Pulmonary artery endothelial cell (primary cell): ENCODE results near the gene CNKSR3. TPM values are rescaled to one million over a fixed set of nuclear protein-coding genes. Genes with fewer than 3 reads are reported as not detected.

ENCODE experiments used
- DNase-seq: peaks from one replicate; pipeline ENCODE4 v3.0.0-alpha.2; 2011; ENCODE audit warnings: low read depth, low spot score
- total RNA-seq: library from RNA; depleted of rRNA; stranded (reverse); fragments of >200 nt; gene quantifications from 2 replicates; pipeline ENCODE4 v1.2.3, GENCODE V29; 2014

CNKSR3 gene
- total RNA-seq, 1 donor from 2014 or later, result 7.3 TPM

DNA sequence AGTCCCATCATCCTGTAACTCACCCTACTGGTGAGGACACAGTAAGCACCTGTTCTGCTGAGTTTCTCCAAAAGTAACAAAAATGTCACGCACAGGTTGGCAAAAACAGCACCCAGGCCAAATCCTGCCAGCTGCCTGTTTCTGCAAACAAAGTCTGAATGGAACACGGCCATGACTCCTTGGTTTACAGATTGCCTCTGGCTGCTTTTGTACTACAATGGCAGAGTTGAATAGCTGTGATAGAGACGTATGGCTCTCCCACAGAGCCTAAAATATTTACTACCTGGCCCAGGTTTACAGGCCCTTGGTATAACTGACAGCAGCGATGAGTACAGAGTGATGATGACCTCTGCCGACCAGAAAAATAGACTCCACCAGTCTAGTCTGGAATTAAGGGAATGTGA lies 52.6 kb downstream of the CNKSR3 start:
- no peak for DNase-seq

DNA sequence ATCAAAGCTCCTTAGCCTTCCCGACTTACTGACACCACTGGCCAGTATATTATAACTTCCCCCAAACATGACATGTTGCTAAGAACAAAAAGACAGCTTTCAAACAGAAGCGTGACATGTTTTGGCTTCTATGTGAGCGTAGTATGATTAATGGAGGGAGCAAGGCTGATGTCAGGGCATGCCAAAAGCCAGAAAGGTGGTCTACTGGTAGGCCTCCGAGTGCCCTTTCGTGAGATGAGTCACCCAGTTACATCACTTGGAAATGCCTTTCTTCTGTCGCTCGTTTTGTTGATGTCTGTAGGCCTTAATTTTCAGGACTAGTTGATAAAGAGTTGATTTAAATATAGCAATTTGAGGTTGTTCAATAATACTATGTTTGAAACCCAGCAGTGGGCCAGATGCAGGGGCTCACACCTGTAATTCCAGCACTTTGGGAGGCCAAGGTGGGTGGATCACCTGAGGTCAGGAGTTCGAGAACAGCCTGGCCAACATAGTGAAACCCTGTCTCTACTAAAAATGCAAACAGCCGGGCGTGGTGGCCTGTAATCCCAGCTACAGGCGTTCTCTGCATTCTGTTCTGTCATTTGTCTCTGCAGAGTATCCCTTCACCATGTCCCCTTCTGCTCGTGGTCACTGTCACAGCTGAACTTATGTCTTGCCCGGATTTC lies 53.3 kb downstream of the CNKSR3 start:
- DNase-seq, result no peak

DNA sequence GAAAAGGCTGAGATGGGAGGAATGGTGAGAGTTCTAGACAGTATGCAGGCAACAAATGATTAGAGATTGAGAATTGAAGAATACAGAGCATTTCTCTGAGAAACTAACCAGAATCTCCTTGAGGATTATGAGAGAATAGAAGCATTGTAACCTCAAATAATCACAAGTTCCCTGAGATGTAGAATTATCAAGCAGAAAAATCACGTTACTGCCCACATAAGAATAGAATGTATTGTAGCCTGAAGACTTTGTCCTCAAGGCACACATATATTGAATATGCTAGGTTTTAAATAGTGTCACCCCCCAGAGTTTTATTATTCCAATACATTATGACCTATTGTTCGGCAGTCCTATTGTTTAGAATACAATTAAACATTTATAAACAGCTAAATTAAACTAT lies 57.2 kb downstream of the CNKSR3 start:
- DNase-seq, result no peak

DNA sequence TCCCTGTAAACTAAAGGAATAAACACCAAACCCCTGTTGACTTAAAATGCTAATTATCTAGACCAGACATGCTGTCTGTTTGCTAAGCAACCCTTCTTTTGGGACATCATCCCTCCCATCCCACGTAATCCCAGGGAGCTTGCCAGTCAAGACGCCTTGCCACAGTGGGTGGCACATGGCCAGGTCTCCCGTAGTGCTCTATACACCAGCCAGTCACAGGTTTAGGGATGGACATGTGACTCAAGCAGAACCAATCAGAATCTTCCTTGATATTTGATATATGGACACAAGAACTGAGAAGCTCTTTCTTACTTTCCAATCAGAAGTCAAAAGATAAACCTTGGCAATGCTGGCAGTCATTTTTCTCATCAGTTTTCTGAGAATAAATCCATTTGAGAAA lies 60.0 kb downstream of the CNKSR3 start:
- DNase-seq, result no peak

DNA sequence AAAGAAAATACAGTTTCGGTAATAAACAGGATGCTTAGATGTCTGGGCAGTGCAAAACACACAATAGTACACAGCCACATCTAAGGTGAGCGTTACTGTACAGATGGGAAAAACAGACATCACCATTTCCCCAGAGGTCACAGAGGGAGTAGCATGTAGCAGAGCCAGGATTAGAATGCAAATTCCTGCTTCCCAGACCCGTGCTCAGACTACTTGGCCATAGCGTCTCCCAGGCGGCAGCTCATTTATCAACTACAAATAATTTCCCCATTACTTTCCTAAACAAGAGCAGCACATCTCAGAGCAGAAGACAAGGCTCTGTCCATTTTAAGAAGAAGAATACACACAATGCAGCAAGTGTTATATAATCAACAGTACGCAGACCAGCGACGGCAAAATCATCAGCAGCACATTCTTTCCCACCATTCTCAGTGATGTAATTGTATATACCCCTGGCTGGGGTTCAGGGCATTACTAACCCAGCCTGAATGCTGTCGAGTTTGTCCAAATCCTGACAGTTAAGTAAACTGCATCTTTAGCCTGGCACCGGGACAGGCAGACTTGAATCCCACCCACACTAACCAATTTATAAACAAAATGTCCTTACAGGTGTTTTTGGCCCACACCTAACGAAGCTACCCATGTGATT lies 61.9 kb downstream of the CNKSR3 start:
- peak; percentile 44 for DNase-seq

DNA sequence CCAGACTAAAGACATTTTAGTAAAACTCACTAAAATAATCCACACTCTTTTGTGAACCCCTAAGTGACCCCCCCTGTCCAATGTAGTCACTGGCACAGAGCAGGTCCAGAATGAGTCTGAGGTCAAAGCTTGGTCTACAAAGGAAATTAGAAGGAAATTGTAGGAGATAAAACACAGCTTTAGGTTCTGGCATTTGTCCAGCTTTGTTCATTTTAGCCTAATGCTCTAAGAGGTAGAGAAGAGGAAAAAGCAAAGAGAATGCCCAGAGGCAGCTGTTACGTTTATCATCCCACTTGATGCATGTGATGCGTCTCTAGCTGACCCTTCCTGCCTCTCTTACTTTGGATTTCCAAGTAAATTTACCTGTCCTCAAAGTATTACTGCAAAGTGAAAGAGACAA lies 62.5 kb downstream of the CNKSR3 start:
- DNase-seq, result peak; percentile 84

DNA sequence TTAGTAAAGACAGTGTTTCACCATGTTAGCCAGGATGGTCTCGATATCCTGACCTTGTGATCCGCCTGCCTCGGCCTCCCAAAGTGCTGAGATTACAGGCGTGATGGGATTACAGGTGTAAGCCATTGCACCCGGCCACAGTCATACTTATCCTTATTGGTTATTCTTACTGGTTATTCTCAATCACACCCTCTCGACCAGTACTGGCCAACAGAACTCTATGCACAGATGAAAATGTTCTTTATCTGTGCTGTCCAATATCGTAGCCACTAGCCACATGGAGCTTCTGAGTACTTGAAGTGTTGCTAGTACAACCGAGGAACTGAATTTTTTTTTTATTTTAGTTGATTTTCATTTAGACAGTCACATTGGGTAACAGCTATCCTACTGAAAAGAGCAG lies 63.5 kb downstream of the CNKSR3 start:
- no peak for DNase-seq

DNA sequence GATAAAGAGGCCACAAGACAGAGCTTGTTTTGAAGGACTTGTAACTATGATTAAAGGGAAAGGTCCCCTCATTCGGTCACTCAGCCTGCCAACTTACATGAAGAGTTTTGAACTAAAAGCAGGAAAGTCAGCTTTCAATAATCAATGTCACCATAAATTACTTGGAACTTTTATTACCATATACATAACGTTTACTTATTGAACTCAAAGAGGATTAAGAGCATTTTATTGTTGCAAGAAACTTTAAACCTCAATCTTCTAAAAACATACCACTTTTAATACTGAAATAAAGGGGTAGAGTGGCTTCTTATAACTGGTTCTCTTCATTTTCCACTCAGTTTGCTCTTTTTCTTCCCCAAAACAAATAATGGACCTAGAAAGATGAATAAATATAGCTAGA lies 65.1 kb downstream of the CNKSR3 start:
- DNase-seq, result no peak

DNA sequence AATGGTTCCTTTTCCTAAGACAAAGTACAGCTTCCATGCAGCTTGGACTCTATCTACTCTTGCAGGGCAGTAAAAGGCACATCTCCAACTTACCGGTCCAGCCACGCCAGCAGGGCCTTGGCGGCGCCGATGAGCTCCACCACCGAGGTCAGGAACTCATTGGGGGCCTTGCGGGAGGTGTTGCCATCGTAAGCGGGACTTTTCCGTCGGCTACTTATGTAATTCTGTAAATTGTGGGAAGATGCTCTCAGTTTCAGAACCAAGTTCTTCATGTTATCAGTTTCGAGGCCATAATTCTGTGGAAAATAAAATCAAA lies 68.5 kb downstream of the CNKSR3 start:
- no peak for DNase-seq

DNA sequence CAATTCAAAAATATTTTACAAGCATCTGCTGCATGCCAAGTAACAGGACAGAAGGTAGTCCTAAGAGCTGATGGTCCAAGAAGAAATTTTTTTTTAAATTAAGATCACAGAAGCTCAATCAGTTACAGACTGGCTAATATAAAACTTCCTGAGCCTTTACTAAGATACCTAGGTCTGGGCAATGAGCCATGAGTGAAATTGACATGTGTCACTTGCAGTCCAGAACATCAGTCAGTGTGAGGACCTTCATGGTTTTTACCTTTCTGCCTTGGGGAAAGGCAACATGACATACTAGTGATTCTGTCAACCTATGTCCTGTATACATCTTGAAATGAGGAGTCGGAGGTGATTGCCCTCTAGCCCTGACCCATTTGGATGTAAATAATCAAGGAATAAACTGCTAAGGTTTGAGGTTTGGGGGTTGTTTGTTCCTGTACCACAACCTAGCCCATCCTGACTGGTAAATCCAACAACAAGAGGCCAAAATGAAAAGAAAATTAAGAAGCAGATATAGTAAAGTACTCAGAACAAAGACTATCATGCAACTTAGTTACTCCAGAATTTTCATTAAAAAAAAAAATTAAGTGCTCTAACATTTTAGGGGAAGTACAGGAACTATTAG lies 70.0 kb downstream of the CNKSR3 start:
- no peak for DNase-seq

DNA sequence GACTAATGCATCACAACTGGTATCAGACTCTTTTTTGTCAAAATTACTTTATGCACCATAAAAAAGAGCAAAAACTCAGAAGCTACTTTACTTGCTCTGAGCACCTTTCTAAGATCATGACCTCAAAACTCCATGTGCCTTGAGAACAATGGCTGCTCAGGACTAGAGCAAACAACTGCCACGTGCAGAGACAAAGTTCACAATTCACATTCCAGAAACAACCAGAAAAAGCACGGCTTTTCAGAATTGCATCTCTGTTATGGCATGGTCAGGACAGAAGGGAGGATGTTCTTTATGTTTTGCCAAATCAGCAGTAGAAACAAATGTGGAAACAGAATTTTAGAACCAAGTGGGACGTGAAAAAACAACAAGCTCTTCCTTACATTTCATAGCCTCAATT lies 70.5 kb downstream of the CNKSR3 start:
- DNase-seq, result no peak

DNA sequence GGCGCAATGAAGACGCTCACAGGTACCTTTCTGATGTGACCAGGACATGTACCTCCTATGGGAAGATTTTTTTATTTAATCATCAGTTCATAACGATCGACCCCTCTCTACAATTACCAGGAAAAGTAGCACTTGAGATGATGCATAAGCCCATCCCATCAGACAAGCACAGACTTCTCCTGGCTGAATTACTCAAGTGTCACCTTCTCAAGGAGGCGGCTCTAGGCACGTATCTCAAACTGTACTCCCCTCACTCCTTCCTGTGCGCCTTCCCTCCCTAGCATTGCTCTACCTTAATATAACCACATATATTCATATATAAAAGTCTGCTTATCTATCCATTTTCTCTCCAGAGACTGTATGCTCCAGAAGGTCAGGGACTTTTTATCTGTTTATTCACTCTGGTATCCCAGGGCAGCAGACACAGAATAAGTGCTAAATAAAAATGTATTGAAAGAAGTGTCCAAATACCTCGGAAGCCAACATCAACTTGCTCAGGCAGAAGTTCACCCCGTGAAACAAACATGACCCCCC lies 71.5 kb downstream of the CNKSR3 start:
- DNase-seq, result no peak

DNA sequence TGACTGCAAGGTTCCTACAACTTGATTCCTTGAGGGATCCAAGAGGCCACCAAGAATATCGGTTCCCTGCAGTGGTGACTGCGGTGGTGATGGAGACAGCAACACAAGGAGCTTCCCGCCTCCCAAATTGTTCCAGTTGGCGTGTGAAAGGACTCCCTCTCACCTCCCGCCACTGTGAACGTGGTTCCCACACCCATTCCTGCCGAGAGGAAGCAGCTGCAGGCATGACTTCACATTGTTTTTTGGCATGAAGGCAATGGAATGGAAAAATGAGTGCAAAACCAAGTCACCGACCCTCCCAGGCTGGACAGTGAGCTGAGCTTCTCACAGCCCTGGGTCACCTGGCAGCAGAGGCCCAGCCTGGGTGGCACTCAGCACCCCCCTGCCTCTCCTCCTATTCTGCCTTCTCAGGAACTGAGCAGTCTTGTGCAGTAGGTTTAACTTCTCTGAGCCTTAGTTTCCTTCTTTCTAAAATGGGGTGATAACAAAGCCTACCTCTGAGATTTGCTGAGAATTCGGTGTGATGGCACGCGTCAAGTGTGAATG lies 75.0 kb downstream of the CNKSR3 start:
- DNase-seq, result peak; percentile 83

DNA sequence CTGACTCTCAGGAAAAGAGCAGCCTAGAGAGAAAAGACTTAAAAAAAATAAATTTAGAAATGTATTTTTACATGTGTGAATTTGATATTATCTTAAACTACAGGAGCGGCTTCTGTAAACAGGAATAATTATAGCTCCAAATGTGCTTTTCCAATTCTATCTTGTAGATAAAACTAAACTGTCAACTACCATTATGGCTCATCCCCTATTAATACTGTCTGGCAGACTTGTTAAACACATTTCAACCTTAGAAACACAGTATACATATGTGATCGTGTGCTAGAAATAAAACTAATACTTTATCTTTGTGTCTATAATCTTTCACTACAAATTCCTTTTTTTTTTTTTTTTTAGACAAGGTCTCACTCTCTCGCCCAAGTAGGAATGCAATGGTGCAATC lies 75.8 kb downstream of the CNKSR3 start:
- DNase-seq, result no peak

DNA sequence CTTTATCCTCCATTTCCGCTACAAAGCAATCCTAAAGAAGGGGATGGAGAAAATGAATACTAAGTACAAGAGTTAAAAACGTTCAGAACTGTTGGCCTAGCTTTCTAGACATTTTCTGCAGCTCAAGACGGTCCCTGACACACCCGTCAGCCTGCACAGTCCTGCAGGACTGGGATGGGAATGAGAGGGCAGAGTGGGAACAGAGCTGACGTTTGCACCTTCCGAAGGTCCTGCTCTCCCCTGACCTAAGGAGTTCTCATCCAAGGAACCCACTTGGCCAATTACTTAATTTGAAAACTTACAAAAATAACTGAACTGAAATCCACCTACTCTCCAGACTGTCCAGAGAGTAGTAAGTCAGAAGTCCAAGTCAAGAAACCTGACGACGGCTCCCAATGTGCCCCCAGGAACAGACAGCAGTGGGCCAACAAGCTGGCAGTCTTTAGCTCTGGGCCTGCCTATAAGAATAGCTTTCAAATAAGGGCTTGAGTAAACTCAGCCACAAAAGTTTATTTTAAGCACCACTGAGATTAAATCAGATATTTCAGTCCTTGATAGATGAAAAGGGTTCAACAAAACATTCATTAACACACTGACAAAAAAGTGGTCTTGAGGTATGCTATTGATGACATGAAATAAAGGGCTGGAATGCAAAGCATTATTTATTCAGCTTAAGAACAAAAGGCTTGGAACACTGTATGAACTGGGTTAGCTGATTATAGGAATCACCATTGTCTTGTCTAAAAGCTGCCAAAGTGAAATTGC lies 76.8 kb downstream of the CNKSR3 start:
- DNase-seq, result peak; percentile 11

DNA sequence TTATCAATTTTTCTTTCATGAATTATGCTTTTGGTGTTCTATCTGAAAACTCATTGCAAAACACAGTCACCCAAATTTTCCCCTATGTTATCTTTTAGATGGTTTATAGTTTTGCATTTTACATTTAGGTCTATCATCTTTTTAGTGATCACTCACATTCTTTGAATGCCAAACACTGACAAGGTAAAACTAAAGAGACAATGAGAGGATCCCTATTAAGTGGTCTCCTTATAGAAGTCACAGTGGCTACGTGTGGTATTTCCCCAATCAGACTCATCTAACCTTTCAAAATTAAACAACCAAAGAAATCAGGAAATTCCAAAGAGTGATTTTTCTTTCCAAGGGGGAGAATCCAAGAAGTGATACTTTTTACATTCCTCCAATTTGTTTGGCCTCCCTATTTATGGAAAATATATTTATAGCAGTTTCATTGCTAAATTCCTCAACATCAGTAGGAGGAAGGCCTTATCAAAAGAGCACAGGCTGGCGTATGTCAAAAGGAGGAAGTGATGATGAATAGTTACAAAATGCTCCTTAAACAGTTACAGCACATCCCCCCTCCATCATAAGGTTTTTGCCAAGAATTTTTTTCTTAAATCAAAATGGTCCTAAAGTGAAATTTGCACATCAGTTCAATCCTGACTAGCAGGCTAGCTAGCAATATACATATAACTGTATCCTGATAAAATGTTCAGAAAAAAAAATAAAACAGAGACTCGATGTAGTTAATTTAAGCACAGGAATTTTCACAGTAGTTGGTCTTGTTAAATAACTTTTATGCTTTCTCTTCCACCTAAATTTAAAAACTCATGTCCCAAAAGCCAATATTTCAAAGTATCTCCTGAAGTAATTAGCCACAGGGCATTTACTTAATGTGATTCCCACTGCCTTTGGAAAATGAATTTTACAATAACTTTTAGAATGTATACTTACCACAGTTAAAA lies 77.7 kb downstream of the CNKSR3 start:
- peak; percentile 96 for DNase-seq

DNA sequence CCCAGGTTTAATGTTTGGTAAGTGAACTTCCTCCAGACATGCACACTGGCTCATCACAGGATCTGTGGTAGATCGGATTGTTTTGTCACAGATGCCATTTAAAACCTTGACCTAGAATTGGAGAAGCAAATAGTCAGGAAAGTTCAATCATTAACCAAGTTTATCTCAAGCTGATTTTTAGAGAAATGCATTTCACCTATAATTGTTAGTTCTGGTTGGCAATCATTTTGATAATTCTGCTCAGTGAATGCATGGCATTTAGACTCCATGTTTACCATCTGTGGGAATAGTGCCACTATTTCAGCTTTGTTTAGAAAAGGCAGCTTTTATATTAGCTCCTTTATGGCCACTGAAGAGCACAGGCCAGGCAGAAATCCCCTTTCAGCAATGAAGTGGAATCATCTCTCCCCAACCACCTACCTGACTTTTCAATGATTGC lies 80.0 kb downstream of the CNKSR3 start:
- DNase-seq, result no peak

DNA sequence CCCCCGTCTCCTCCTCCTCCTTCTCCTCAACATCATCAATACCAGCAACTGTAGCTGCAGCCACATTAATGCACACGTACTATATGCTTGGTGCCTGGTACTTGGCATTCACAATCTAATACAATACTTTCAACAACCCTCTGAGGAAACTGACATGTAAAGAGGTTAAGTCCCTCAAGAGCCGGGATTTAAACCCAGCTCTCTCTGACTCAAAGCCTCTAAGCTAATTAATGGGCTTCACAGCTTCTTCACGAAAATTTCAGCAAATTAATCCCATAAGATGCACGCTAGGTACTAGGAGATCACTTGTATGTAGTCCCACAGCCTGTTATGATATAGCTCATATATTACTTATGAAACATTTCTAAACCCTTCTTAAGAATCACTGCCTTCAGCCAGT lies 80.8 kb downstream of the CNKSR3 start:
- no peak for DNase-seq

DNA sequence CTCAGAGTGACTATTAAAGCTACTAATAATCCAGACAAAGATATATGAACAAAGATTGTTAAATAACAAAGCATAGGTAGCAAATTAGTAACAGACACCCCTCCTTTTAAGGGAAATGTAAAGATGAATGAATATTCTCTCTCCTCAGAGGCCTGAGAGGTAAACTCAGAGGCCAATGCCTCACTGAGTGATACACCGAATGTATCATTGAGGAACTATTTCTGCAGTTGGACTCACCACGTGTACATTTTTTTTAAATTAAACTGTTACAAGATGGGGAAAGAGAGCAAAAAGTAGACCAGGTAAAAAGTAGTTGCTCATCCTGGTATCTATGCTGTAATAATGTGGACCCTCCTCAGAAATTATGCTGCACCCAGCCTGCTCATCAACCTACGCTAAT lies 81.6 kb downstream of the CNKSR3 start:
- no peak for DNase-seq

DNA sequence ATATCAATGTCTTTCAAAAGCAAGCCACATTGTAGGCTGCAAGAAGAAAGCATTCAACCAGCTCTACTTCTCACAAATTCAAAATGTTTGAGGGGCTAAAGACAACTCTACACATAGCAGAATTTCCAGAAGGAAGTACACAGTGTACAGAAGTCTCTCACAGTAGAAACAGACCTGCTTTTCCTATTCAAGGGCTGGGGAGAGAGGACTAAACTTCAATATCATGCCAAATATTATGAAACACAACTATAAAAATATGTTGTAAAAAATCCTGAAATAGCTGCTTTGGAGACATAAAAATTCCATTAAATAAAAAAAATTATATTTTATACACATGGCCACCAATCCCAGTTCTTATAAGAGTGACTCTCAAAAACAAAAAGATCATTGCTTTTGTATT lies 83.0 kb downstream of the CNKSR3 start:
- no peak for DNase-seq

DNA sequence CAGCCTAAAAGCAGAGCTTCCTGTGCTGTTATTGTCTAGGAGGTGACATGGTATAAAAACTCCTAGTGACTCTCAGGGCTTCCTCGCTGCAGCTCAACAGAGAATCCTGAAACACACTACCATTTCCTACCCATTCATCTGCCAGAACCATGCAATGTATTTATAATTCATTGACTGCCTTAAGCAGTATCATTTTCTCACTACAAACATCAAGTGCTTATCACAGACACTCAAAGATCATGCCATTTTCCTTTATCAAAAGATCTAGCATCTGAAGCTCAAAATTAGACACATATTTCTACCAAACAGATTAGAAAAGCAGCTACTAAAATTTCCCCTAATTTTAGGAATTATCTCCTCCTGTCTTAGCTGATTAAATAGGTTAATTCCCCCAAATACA lies 83.5 kb downstream of the CNKSR3 start:
- no peak for DNase-seq
